Heart left ventricle (tissue), 13 donors: Measurements from ENCODE around the gene ZCCHC9.

ENCODE experiments used
- POLR2A ChIP-seq, 2 donors: fragments of 450-650 bp; IDR thresholded peaks; one replicate each; pipeline ENCODE4 v1.6.1; 2017; ENCODE audit warnings: antibody characterized with exemption in 2 of 2, mild to moderate bottlenecking in 2 of 2, moderate library complexity in 2 of 2
- TF ChIP-seq, protein P1 (sequence below), 12 donors: fragments of 200-600 bp; sonication (generic) in 4 of 12; IDR thresholded peaks; one replicate each; pipeline versions ENCODE4 v1.5.0 to v1.8.0; 2018 to 2022; ENCODE audit warnings: antibody characterized with exemption in 12 of 12, mild to moderate bottlenecking in 5 of 12
- donor health status: ischemic (EF 13 %, LVEDD 7.1; RV severe dilation, severe dysfunction).
- donor health status: DM: no; HTN: yes; CAD: no.
- donor health status: DM: no; HTN: no; CAD: no.
- donor health status: ischemic (EF 25% LVEDD 6.9; RV normal size, moderate dysfunction).
- donor health status: ischemic (EF 25% LVEDD 5.7; RV mildly dilated, moderate dysfunction).
- donor health status: ischemic (EF 35%, LVEDD 5.7; RV mildly dilated, moderate dysfunction).
- donor health status: nonischemic (EF 11% LVEDD 7.7; RV severe dilation, severe dysfunction).
- donor health status: DM: yes; HTN: yes; CAD: no.
- donor health status: PGD.
- donor health status: ischemic (EF 29% LVEDD 5.4; RV normal size, mild dysfunction).
- donor health status: nonischemic (EF 23%, LVEDD 6.1; RV moderate dilation, normal function).

DNA sequence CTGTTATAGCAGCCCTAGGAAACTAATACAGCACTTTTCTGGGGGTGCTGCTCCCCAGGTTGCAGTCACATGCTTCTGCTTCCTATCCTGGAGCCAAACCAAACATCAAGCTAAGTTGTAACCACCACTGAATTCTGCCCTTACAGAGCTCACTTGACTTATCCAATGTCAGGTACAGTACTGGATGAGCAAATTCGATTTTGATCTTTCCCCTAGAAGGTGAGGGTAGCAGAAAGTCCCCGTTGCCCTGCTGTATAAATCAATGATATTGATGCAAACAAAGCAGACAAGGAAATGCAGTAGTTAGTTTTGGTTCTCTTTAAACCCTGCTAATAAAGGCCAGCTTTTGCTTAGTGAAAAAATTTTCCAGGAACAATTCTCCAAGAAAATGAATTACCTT lies 36.4 kb downstream of the ZCCHC9 start:
- TF ChIP-seq, protein P1, sequence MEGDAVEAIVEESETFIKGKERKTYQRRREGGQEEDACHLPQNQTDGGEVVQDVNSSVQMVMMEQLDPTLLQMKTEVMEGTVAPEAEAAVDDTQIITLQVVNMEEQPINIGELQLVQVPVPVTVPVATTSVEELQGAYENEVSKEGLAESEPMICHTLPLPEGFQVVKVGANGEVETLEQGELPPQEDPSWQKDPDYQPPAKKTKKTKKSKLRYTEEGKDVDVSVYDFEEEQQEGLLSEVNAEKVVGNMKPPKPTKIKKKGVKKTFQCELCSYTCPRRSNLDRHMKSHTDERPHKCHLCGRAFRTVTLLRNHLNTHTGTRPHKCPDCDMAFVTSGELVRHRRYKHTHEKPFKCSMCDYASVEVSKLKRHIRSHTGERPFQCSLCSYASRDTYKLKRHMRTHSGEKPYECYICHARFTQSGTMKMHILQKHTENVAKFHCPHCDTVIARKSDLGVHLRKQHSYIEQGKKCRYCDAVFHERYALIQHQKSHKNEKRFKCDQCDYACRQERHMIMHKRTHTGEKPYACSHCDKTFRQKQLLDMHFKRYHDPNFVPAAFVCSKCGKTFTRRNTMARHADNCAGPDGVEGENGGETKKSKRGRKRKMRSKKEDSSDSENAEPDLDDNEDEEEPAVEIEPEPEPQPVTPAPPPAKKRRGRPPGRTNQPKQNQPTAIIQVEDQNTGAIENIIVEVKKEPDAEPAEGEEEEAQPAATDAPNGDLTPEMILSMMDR (IDR thresholded peaks at IDR 0.05): no peak
- no peak for TF ChIP-seq POLR2A (IDR thresholded peaks at IDR 0.05)
